Astrocyte of the hippocampus (primary cell): ENCODE results near the gene HOXC9.

ENCODE experiments used
- DNase-seq: peaks from one replicate; pipeline ENCODE4 v3.0.0; 2011; ENCODE audit warnings: low read depth, low spot score

Gene HOXC9

DNA sequence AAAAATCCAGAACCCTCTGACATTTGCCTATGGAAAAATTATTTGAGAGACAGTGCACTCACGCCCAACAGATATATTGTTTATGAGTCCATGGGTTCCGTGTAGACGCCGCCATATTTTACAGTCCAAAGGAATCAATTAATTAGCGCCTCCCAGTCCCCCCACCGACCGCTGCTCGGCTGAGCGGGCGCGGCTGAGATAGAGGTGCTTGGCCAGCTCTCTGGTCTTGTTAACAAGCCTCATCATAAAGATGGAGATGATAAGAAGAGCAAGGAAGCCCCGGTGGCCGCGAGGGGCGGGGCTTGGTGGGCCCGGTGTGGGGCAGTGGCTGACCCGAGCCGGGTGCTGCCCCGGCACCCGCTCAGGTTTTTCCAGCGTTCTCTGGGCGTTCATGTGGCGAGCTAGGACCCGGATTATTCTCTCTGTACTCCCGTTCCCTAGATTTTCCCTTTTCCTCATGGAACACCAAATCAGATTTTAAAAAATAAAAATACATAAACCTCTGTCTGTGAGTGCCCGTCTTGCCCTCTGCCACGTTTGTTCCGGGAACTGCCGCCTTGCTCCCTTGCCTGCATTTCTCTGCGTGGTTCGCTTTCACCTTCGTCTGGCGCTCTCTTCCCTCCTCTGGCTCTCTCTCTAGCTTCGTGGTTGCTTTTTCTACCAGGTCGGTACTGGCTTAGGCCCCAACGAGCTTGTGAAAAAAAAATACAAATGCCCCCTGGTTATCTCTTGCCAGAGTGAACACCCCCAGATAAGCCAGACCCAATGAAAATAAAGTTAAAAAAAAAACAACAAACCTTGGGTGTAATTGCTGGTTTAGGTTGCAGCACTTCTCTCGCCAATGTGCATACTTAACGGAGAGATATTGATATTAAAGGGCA lies 36.3 kb upstream of the HOXC9 start:
- no peak for DNase-seq

DNA sequence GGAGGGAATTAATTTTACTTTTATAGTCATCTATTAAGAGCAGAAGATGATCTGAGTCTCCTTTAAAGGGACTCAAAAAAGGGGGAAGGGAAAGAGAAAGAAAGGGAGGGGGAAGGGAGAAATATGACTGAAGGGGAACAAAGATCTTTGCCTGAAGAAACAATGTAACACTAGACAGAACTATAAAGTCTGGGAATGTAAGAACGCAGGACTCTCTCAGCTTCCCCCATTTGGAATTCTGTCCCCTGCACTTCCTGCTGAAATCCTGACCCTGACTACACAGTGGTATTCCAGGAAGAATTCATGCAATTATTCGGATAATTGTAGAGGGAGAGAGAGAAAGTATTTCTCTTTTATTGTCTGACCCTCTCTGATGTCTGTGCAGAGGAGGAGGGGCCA lies 35.6 kb upstream of the HOXC9 start:
- no peak for DNase-seq

DNA sequence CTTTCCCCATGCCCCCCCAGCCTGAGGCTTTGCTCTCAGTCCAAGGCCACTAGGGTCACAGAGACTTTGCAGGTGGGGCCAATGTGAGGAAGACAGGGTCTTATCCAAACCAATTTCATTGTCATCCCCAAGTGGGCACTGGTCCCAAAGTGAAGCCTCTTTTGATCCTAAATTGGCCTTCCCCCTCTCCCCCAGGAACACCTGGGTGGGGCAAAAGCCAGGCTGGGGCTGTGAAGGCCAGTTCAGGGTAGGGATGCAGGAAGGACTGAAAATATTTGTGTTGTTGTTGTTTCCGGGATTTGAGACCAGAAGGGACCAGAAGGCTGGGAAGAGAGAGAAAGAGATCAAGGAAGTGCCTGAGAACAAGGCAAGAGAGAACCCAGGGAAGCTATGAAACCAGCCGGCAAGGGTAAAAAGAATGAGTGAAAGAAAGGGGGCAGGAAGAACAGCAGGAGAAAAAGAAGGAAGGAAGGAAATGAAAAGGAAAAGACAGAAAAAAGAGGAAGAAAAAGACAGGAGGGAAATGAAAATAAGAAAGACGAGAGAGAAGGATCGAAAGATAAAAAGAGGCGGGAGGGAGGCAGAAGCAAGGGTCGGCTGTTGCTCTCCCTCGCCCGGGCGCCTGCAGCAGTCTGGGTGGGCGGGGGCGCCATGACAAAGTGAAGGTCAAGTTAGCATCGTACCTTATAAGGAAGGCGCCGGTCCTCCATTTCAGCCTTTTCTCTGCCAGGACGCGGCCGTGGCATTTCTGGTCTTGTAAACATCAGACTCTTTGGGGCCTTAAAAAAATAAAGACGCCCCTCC lies 34.5 kb upstream of the HOXC9 start:
- DNase-seq: no peak

DNA sequence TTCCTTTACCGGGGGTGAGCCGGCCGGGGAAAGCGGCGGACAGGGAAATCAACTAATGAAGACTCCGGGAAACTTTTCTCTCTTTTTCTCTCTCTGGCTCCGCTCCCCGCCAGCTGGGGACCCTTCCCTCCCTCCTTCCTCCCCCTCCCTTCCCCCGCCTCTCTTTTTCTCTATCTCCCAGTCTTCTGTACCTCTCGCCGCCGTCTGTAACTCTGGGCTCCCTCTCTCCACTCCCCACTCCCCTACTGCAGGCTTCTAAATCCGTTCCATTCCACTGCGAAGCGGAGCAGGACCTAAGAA lies 33.9 kb upstream of the HOXC9 start:
- DNase-seq: no peak

DNA sequence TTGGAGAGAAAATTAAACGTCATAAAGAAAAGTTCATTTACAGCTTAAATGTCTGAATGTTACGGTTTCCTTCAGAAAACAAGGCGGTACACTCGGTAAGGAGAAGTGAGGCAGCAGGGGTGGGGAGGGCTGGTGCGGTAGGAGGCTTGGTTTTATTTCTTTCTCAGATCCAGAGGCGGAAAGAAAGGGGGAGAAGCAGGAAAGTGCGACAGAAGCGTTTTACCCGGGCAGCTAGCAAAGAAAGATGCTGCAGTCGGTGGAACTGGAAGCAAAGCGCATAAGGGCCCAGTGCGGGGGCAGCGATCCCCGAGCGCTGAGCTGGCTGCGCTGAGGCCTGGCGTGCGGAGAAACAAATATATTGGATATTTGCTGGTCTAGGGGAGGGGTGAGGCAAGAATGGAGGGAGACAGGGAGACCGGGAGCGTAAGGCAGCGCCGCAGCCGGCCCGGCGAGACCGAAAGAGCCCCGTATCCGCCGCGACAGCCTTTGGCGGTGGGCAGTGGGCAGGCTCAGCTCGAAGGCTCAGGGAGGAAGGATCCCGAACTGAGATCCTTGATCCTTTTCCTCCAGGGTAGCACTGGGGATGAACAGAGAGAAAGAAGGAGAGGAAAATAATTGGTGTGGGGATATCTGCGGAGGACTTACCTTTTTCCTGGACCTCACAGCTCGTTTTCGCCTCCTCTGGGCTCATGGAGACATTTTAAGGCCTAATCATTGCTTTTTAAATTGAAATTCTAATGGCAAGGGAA lies 33.4 kb upstream of the HOXC9 start:
- DNase-seq: no peak

DNA sequence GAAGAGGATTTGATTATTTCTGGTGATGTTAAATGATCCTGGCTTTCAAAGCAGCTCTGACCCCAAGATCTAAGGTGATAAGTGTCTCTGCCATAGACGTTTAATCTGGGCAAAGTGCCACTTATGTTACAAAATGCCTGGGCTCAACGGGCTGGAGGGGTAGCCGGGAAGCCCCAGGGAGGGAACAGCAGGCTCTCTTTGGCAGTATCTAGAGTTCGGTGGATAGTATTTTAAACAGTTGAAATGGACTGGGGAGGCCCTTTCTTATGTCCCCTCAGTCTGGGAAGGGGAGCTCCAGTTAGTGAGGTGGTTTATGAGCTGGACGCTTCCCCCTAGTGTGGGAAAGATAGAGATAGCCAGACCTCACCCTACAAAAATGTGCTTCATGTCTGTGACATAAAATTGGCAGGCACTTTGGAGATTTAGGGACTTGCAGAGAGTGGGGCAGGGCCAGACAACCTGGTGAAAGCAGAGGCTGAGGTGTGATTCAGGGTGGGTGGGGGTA lies 32.5 kb upstream of the HOXC9 start:
- DNase-seq: no peak

DNA sequence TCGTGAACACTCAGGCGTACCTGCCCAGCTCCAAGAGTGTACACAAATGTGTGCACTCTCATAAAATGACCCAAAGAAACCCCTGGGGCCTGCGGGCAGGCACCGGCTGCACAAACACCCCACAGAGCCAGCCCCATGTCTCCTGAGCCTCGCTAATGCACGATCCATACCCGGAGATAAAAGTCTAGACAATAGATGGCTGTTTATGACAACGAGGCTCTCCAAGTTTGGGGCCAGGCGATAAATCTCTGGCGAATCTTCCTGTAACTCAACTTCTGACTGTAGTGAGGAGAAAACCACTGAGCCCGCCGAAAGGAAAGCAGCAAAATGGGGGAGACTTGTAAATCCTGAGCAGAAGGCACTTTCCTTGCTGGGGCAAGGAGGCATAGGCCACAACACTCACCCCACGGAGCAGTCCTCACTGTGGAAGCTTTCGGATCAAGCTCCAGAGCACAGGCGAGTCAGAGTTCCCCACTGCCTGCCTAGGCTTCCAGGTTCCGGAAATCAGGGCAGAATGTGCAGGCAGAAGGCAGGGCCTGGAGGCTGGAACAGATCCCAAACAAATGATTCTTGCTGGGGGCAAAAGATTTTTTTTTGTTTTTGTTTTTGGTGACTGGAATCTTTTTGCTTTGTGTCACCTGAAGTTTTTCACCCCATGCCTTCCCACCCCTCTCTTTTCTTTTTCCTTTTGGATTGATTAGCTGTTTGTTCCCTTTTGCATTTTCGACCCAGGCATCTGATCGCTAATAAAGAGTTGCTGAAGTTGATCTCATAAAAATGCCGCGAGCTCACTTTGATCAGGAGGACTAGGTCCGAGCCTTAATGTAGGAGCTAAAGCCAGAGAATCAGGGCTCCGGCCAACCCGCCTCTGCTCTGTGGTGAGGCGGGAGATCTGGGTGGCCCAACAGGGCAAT lies 31.5 kb upstream of the HOXC9 start:
- DNase-seq: no peak

DNA sequence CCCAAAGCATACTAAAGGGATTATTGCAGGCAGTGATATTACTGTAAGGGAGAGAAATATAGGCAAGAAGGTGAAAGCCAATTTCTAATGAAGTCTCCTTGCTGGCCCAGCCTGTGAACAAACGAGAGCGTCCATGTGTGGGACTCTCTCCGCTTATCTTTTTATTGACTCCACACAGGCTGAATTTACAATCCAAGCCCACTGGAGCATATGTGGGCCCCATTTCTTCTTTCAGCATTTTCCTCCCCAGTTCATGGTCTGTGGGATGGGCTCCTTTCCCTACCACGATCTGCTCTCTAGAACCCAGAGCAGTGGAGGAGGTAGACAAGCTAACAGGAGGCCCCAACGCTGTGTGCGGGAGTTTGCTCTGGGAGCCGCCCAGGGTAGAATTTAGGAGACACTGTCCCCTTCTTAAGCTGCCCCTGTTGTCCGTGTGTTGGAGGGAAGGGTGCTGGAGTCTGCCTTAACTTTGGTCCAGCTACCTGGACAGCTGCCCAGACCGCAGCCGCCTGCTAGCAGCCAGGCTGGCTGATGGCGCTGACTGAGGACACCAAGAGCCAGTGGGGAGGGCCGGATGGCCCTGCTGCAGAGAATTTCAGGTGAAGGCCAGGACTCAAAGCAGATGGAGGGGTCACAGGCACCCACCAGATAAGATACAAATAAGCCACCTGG lies 30.2 kb upstream of the HOXC9 start:
- DNase-seq: no peak

DNA sequence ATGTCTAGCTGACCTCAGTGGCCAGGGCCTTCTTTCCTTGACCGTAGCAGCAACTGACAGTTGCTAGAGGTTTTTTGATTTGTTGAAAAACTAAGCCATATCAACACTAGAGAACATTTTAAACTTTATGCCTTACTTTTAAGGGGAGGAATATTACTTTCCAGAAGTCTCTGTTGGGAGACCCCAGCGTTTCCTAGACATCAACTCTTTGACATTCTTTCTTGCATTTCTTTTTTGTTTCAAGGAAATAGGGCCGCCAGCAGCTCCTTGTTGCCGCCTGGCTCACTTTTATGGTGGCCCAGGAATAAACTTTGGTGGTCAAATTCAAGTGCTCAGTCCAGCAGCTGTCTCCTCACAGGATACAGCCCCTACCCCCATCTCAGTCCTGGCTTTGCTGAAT lies 29.5 kb upstream of the HOXC9 start:
- DNase-seq: no peak

DNA sequence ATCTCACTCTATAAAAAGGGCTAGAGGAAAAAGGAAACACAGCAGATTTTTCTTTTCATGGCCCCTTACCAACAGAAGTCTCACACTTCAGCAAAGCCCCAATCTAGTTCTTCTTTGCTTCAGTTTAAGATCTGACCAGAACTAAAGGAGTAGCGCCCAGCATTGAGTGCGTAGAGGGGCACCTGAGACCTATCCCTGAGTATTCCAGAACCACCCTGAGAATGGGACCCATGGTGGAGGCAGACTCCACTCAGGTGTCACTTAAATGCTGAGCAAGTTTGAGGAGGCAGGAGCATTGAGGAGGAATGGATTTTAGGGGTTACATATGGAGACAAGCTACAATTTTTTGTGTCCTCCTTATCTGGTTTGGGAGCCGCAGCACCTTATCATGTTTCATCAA lies 28.8 kb upstream of the HOXC9 start:
- no peak for DNase-seq

DNA sequence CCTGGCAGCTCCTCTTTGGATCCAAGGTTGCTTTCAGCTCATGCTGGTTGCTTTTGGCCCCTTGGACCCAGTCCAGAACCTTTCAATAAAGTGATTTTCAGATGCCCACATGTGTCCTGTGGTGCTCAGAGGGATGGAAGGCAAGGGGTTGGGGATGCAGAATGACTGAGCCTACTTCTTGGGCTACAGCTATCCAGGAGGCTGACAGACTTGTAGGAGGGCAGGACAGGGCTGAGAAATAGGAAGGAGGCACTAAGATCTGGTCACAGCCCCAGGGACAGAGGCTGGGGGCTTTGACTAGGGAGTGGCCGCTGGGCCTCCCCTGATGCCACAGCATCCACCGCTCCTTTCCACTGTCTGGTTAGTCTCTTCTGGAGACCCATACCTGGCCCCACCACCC lies 28.3 kb upstream of the HOXC9 start:
- DNase-seq: no peak

DNA sequence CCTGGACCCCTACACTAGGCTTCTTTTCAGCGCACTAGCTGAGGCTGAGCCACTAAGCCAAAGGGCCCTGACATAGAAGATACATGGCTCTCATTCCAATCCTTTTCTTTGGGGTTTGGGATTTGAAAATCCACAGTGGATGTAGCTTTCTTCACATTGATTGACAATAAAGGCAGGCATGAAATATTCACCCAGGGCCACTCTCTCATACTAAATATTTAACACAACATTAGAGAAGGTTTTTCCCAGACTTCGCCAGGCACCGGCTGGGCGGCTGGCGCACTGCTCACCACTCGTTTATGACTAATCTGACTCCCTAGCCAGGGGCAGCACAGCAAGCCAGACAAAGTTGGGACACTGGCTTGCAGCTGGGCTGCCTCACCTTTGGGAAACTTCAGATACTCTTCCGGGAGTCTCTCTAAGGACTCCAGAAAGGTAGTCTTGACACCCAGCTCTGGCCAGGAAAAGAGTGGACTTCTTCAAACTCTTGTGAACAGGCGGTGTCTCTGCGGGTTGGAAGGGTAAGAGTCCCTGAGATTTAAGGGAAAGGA lies 27.7 kb upstream of the HOXC9 start:
- no peak for DNase-seq

DNA sequence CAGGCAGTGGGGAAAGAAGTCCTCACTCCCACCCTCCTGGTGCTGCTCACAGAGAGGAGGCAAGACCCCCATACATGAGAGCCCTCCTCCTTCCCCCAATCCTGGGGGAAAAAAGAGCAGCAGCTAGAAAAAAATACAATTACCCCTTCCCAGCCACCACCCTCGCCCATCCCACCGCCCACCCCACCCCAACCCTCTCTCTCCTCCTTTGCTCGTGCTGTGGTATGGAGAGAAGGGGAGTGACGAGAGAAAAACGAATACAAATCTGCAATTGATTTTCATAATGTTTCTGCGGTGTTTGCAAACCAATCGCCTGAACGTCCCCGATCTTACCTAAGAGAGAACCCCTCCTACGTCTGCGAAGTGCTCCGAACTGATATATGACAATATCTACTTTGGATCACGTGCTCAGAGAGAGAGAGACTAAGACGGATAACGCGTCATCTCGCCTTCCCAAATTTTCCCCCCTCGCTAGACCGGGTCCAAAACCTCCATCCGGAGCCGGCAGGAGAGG lies 27.2 kb upstream of the HOXC9 start, which contains the start of gene HOXC11:
HOXC11 (plus strand) TSS at position 405 of the 514 bp plus-strand sequence. CDS start 116 bp downstream, outside the sequence.
- no peak for DNase-seq

DNA sequence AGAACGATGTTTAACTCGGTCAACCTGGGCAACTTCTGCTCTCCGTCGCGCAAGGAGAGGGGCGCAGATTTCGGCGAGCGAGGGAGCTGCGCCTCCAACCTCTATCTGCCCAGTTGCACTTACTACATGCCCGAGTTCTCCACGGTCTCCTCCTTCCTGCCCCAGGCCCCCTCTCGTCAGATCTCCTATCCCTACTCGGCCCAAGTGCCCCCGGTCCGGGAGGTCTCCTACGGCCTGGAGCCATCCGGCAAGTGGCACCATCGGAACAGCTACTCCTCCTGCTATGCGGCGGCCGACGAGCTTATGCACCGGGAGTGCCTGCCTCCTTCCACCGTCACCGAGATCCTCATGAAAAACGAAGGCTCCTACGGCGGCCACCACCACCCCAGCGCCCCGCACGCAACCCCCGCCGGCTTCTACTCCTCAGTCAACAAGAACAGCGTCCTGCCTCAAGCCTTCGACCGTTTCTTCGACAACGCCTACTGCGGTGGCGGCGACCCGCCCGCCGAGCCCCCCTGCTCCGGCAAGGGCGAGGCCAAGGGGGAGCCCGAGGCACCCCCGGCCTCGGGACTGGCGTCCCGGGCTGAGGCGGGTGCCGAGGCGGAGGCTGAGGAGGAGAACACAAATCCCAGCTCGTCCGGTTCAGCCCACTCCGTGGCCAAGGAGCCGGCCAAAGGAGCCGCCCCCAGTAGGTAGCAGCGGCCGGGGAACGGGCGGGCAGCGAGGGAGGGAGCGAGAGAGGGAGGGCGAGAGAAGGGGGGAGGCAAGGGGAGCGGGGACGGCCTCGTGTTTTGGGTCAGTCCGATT lies 26.5 kb upstream of the HOXC9 start:
- no peak for DNase-seq

DNA sequence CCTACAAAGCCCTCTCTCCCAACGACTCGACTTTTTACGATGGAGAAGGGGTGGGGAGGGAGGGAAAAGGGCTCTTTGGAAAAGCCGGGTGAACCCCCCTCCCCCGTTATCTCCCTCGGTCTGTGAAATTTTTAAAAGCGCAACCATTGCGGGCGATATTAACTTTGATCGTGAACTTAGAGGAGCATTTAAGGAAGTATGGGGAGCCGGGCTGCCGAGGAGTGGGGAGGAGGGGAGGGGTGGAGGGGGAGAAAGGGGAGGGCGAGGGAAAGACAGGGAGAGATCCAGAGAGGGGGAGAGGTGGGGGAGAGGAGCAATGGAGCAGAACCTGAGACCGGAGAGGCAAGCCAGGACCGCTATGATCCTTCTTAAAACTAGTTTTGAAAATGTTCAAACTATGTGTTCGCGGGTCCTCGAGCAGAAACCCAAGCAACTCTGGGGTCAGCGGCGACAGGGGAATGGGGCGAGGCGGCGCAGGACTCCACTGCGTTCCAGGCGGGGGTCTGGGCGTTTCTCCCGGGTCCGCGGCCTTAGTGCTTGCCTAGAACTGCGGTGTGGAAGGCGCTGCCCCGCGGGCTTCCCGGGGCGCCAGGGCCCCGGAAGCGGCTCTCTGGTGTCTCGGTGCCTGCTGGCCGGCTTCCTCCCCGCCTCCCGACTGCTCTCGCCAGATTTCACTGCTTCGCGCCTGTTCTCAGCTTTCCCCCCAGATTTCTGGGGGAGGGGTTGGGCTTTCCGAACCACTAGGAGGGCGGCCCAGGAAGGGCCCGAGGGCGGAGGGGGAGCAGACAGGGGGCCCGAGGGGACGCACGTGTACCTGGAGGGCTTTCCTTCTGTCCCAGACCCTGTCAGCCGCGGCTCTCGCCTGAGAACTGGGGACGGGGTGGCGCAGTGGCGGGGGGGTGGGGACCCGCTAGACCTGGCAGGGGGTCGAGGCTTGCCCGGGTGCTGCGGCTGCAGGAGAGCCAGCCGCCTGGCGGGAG lies 25.6 kb upstream of the HOXC9 start, which contains the start of gene HOTAIR:
HOTAIR (minus strand) TSS at position 871 of the 980 bp plus-strand sequence.
- no peak for DNase-seq

DNA sequence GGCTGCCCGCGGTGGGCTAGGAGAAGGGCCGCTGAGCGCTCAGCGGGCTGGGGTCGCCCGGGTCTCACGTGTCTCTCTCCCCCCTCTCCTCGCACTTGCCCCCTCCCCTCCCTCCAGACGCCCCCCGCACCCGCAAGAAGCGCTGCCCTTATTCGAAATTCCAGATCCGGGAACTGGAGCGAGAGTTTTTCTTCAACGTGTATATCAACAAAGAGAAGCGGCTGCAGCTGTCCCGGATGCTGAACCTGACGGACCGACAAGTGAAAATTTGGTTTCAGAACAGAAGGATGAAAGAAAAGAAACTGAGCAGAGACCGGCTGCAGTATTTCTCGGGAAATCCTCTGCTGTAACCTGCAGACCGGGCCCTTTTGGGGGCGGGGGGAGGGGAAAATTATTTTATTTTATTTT lies 24.9 kb upstream of the HOXC9 start:
- no peak for DNase-seq

DNA sequence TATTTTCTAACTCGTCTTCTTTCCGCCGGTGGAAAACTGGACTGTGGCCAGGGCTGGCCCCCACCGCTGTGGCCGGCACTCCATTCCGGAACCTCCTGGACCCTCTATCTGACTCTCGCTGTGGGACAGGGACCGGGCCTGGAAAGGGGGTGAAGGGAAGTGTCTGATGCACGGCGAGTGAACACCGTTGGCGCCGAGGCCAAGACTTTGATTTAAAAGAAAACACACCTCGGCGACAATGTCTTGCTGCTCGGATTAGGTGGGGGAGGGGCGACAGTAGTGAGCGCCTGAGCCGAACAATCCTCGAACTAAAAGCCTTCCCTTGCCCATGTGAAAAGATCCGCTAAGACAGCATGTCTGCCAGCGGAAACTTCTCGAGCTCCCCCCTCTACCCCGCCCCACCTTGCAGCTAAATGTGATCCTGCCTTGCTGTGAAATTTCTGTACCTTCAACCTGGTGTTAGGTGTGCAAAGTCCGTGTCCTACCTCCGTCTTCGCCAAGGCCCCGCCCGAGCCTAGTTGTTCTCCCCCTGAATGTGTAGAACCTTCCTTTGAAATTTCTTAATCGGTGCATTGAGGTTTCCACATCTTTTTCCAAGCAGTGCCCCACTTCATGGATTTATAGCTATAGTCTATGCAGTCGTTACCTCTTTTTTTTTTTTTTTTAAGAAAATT lies 24.3 kb upstream of the HOXC9 start:
- DNase-seq: no peak
